Breast epithelium (tissue), 3 donors: ENCODE data around the gene SP1.

ENCODE experiments used
- CTCF ChIP-seq, 3 donors: fragments of 450-650 bp; IDR thresholded peaks; one replicate each; pipeline ENCODE4 v1.5.1; 2016 to 2017; ENCODE audit warnings: antibody characterized with exemption in 3 of 3, mild to moderate bottlenecking in 3 of 3, moderate library complexity in 3 of 3
- POLR2AphosphoS5 ChIP-seq, 3 donors: sonication (generic); formaldehyde crosslinking; IDR thresholded peaks; one replicate each; pipeline ENCODE4 v1.6.1; 2017; ENCODE audit warnings: antibody characterized with exemption in 3 of 3

- TF ChIP-seq CTCF (IDR thresholded peaks at IDR 0.05) (no peak), POLR2AphosphoS5 (IDR thresholded peaks at IDR 0.05) (no peak)
These were observed 45.7 kb downstream of the SP1 start for GRCh38 chr12:53425515-53426150.
